H1 (cell line): Measurements from ENCODE around the gene KLHL41. TPM values are rescaled to one million over a fixed set of nuclear protein-coding genes. Genes with fewer than 3 reads are reported as not detected.

ENCODE experiments used
- CTCF ChIA-PET: fragments of 300-600 bp; sonication (Branson Sonifier 250); formaldehyde crosslinking; loops from one replicate; lab custom pipeline; 2021; ENCODE audit not compliant: partially characterized antibody; lab: Charles Lee
- POLR2A ChIA-PET: fragments of 300-600 bp; sonication (Branson Sonifier 250); formaldehyde crosslinking; loops from one replicate; lab custom pipeline; 2021; ENCODE audit warnings: inconsistent platforms; ENCODE audit not compliant: partially characterized antibody; lab: Charles Lee
- DNase-seq, 2 experiments: peaks; one replicate each; pipeline versions ENCODE4 v3.0.0 to v3.0.0-alpha.2; 2010 to 2022; ENCODE audit warnings: low spot score in 2 of 2, low read depth in 1 of 2, mixed read lengths in 1 of 2
- FAIRE-seq: peaks from 2 replicates; lab custom pipeline; 2011; peaks lifted over from hg19 to GRCh38; lab: Jason Lieb, UNC
- H2AFZ ChIP-seq: 2 replicates; pipeline ENCODE4 v1.8.1; 2012; ENCODE audit warnings: low read length, inconsistent platforms
- H2AK5ac ChIP-seq: 2 replicates; pipeline ENCODE4 v1.6.1; 2013; ENCODE audit warnings: low read depth, low read length
- H2BK120ac ChIP-seq: replicated peaks from 2 replicates; pipeline ENCODE3; 2013; ENCODE audit warnings: low read depth, low read length, inconsistent platforms
- H2BK12ac ChIP-seq: 2 replicates; pipeline ENCODE4 v1.6.1; 2013; ENCODE audit warnings: low read depth, low read length
- H2BK15ac ChIP-seq: 2 replicates; pipeline ENCODE4 v1.6.1; 2013; ENCODE audit warnings: low read length
- H2BK20ac ChIP-seq: 2 replicates; pipeline ENCODE4 v1.6.1; 2013; ENCODE audit warnings: low read length
- H2BK5ac ChIP-seq: 2 replicates; pipeline ENCODE4 v1.6.1; 2013; ENCODE audit warnings: low read depth, low read length
- H3K14ac ChIP-seq: 2 replicates; pipeline ENCODE4 v1.6.1; 2013; ENCODE audit warnings: inconsistent platforms; ENCODE audit not compliant: insufficient read length
- H3K18ac ChIP-seq: 2 replicates; pipeline ENCODE4 v1.6.1; 2013; ENCODE audit warnings: low read length; ENCODE audit errors: extremely low read depth
- H3K23ac ChIP-seq: 2 replicates; pipeline ENCODE4 v1.6.1; 2013; ENCODE audit warnings: inconsistent platforms; ENCODE audit not compliant: insufficient read length
- H3K23me2 ChIP-seq: 2 replicates; pipeline ENCODE4 v1.6.1; 2013; ENCODE audit warnings: low read depth, low read length
- H3K27ac ChIP-seq: 2 replicates; pipeline ENCODE4 v1.6.1; 2011; ENCODE audit warnings: low read depth, low read length, inconsistent platforms
- H3K27me3 ChIP-seq, 4 experiments: replicated peaks in 1 of 4; 1 replicate in 1 of 4; 2 replicates in 3 of 4; pipeline versions ENCODE4 v1.6.1 to v1.8.1; 2011 to 2013; ENCODE audit warnings: low read length in 3 of 4, mild to moderate bottlenecking in 3 of 4, inconsistent platforms in 2 of 4, mixed read lengths in 2 of 4, moderate library complexity in 1 of 4; ENCODE audit not compliant: control insufficient read depth in 3 of 4, insufficient read depth in 3 of 4; ENCODE audit errors: extremely low read depth in 1 of 4
- H3K36me3 ChIP-seq, 4 experiments: 2 replicates each; pipeline versions ENCODE4 v1.6.1 to v1.8.1; 2011 to 2013; ENCODE audit warnings: mild to moderate bottlenecking in 4 of 4, low read length in 3 of 4, moderate library complexity in 2 of 4, control low read depth in 1 of 4, inconsistent platforms in 1 of 4; ENCODE audit not compliant: insufficient read depth in 4 of 4, control insufficient read depth in 2 of 4
- H3K4ac ChIP-seq: replicated peaks from 2 replicates; pipeline ENCODE3; 2013; ENCODE audit warnings: low read length, low read depth, mixed read lengths, inconsistent platforms; ENCODE audit not compliant: insufficient read length
- H3K4me1 ChIP-seq, 4 experiments: replicated peaks in 1 of 4; 1 replicate in 1 of 4; 2 replicates in 3 of 4; pipeline versions ENCODE4 v1.6.1 to v1.8.1; 2011 to 2013; ENCODE audit warnings: low read length in 3 of 4, inconsistent platforms in 2 of 4, mixed read lengths in 1 of 4; ENCODE audit not compliant: insufficient read depth in 4 of 4, control insufficient read depth in 3 of 4
- H3K4me2 ChIP-seq, 2 experiments: 2 replicates each; pipeline versions ENCODE4 v1.6.1 to v1.8.1; 2011 to 2013; ENCODE audit warnings: low read depth in 2 of 2, low read length in 2 of 2, control low read depth in 1 of 2, inconsistent platforms in 1 of 2, mild to moderate bottlenecking in 1 of 2; ENCODE audit not compliant: insufficient read depth in 1 of 2
- H3K4me3 ChIP-seq, 4 experiments: fragments of 200-600, 300-600 bp in 1 of 4; sonication (generic), shearing (Covaris generic), sonication (Bioruptor Twin) in 1 of 4; 2 replicates each; pipeline versions ENCODE4 v1.5.1 to v1.8.1; 2011 to 2016; ENCODE audit warnings: low read length in 4 of 4, low read depth in 3 of 4, control low read depth in 2 of 4, inconsistent platforms in 2 of 4, mild to moderate bottlenecking in 2 of 4, mixed read lengths in 1 of 4, moderate library complexity in 1 of 4; ENCODE audit not compliant: insufficient read depth in 2 of 4; ENCODE audit errors: extremely low read depth in 1 of 4
- H3K56ac ChIP-seq: replicated peaks from 2 replicates; pipeline ENCODE3; 2013; ENCODE audit warnings: low read depth, mild to moderate bottlenecking, mixed read lengths, low read length, inconsistent platforms; ENCODE audit not compliant: insufficient read length
- H3K79me1 ChIP-seq: 2 replicates; pipeline ENCODE4 v1.6.1; 2013; ENCODE audit warnings: low read depth, low read length, control low read depth
- H3K79me2 ChIP-seq, 2 experiments: 2 replicates each; pipeline versions ENCODE4 v1.6.1 to v1.8.1; 2012 to 2013; ENCODE audit warnings: low read length in 2 of 2, mild to moderate bottlenecking in 2 of 2, inconsistent platforms in 1 of 2; ENCODE audit not compliant: insufficient read depth in 2 of 2, control insufficient read depth in 1 of 2
- H3K9ac ChIP-seq, 4 experiments: replicated peaks in 1 of 4; 1 replicate in 1 of 4; 2 replicates in 3 of 4; pipeline versions ENCODE4 v1.6.1 to v1.8.1; 2011 to 2013; ENCODE audit warnings: low read depth in 3 of 4, low read length in 3 of 4, control low read depth in 2 of 4, mild to moderate bottlenecking in 2 of 4, moderate library complexity in 2 of 4, inconsistent platforms in 1 of 4; ENCODE audit errors: extremely low read depth in 1 of 4
- H3K9me3 ChIP-seq, 2 experiments: 2 replicates each; pipeline versions ENCODE4 v1.6.1 to v1.8.1; 2012 to 2013; ENCODE audit warnings: mild to moderate bottlenecking in 2 of 2, moderate library complexity in 2 of 2, control low read depth in 1 of 2, inconsistent platforms in 1 of 2, low read depth in 1 of 2, low read length in 1 of 2, mixed read lengths in 1 of 2; ENCODE audit not compliant: insufficient read depth in 2 of 2
- H4K20me1 ChIP-seq, 2 experiments: replicated peaks in 1 of 2; 2 replicates each; pipeline versions ENCODE3 to v1.8.1; 2011 to 2013; ENCODE audit warnings: inconsistent platforms in 2 of 2, low read length in 2 of 2, mild to moderate bottlenecking in 1 of 2; ENCODE audit not compliant: insufficient read depth in 2 of 2, control insufficient read depth in 1 of 2
- H4K5ac ChIP-seq: 2 replicates; pipeline ENCODE4 v1.6.1; 2013; ENCODE audit warnings: low read length, low read depth, mixed read lengths, inconsistent platforms; ENCODE audit not compliant: insufficient read length
- H4K8ac ChIP-seq: 2 replicates; pipeline ENCODE4 v1.8.0; 2013; ENCODE audit warnings: mild to moderate bottlenecking, moderate library complexity, low read length, inconsistent platforms; ENCODE audit not compliant: insufficient read depth; ENCODE audit errors: extremely low read depth
- H4K91ac ChIP-seq: replicated peaks from 2 replicates; pipeline ENCODE3; 2013; ENCODE audit warnings: low read length, mixed read lengths, inconsistent platforms; ENCODE audit not compliant: insufficient read length
- CEBPB ChIP-seq: IDR thresholded peaks from 2 replicates; pipeline ENCODE4 v1.6.1; 2012; ENCODE audit warnings: low read depth, low read length
- E2F6 ChIP-seq: IDR thresholded peaks from 2 replicates; pipeline ENCODE4 v1.6.1; 2012; ENCODE audit warnings: inconsistent platforms
- EP300 ChIP-seq, 2 experiments: IDR thresholded peaks; 1 replicate in 1 of 2; 2 replicates in 1 of 2; pipeline ENCODE4 v1.6.1; 2011 to 2012; ENCODE audit warnings: low read depth in 2 of 2, low read length in 2 of 2, mild to moderate bottlenecking in 2 of 2, borderline replicate concordance in 1 of 2, inconsistent platforms in 1 of 2, moderate library complexity in 1 of 2
- GTF2F1 ChIP-seq: IDR thresholded peaks from 2 replicates; pipeline ENCODE4 v1.6.1; 2012; ENCODE audit warnings: low read depth, low read length, improper control_type of control experiment, borderline replicate concordance
- KDM1A ChIP-seq: fragments of 200-600, 300-600 bp; sonication (generic); IDR thresholded peaks from 2 replicates; pipeline ENCODE4 v1.7.1; 2016; ENCODE audit warnings: mild to moderate bottlenecking, low read length, borderline replicate concordance
- NANOG ChIP-seq: IDR thresholded peaks from 2 replicates; pipeline ENCODE4 v1.6.1; 2011; ENCODE audit warnings: low read length, low read depth, mild to moderate bottlenecking, inconsistent platforms; ENCODE audit not compliant: insufficient read depth, poor library complexity, severe bottlenecking
- PHF8 ChIP-seq: fragments of 200-600 bp; sonication (generic); conservative IDR thresholded peaks from 2 replicates; pipeline ENCODE4 v1.7.1; 2012; ENCODE audit warnings: low read depth, mild to moderate bottlenecking, inconsistent platforms, low read length, moderate library complexity
- POLR2A ChIP-seq, 2 experiments: IDR thresholded peaks; 1 replicate in 1 of 2; 2 replicates in 1 of 2; pipeline ENCODE4 v1.6.1; 2011; ENCODE audit warnings: low read depth in 2 of 2, low read length in 2 of 2, mild to moderate bottlenecking in 2 of 2; ENCODE audit errors: control extremely low read depth in 1 of 2
- RFX5 ChIP-seq: IDR thresholded peaks from 2 replicates; pipeline ENCODE4 v1.6.1; 2011; ENCODE audit warnings: low read depth, low read length, improper control_type of control experiment, borderline replicate concordance
- TAF7 ChIP-seq: optimal IDR thresholded peaks from 2 replicates; pipeline ENCODE3; 2011; ENCODE audit warnings: low read depth, mild to moderate bottlenecking, inconsistent platforms, low read length, moderate library complexity, borderline replicate concordance
- TBP ChIP-seq: IDR thresholded peaks from 2 replicates; pipeline ENCODE4 v1.6.1; 2011; ENCODE audit warnings: low read depth, low read length, improper control_type of control experiment
- WGBS, 2 experiments: shearing (Covaris generic) in 1 of 2; methylation state at CpG; one replicate each; pipeline versions ENCODE4 v1.1.6 to v1.1.7; 2013 to 2015; ENCODE audit warnings: low lambda C conversion rate in 2 of 2, mixed read lengths in 2 of 2, inconsistent platforms in 1 of 2, low coverage in 1 of 2, missing lambda C conversion rate in 1 of 2; ENCODE audit not compliant: insufficient replicate concordance in 2 of 2, insufficient coverage in 1 of 2, insufficient read length in 1 of 2; ENCODE audit errors: extremely low coverage in 1 of 2, missing lambda C conversion rate in 1 of 2; 5-methylcytosine and 5-hydroxymethylcytosine counted together
- polyA plus RNA-seq, 7 experiments: library from polyadenylated mRNA; depleted of rRNA in 3 of 7; stranded (reverse) in 5 of 7; unstranded in 2 of 7; fragments of >200 nt in 5 of 7; fragments of 200-250 nt in 2 of 7; gene quantifications; 1 replicate in 5 of 7; 2 replicates in 1 of 7; 4 replicates in 1 of 7; pipeline versions ENCODE4 v1.2.1 to v1.2.3, GENCODE V29; 2011 to 2013; ENCODE audit warnings: missing spikeins in 2 of 7, mixed read lengths in 2 of 7
- total RNA-seq: library from RNA; stranded (reverse); fragmentation: NEBNext Ultra II Directional; extraction: Animal tissue kit (Norgen Biotek cat#: 25700); gene quantifications from 2 replicates; pipeline ENCODE4 v1.2.1, GENCODE V29; 2021
- TF ChIP-seq, protein P1 (sequence below): IDR thresholded peaks from 2 replicates; pipeline ENCODE4 v1.6.1; 2012; ENCODE audit warnings: low read length, inconsistent platforms

The KLHL41 gene
- total and polyA plus RNA-seq, 2 of the 8 experiments (the other 6 are each of a cell fraction or from before 2014, with no cell fraction given), result not detected

- Histone ChIP-seq H3K9ac (no peak overlapping the region), H3K27me3 (no peaks in the 10 kb centered on the region), H4K8ac (no peak overlapping the region), H2BK5ac (no peak overlapping the region), H3K18ac (no peak overlapping the region), H3K4me3 (no peak overlapping the region), H3K79me2 (no peaks in the 10 kb centered on the region), H3K4ac (no peak overlapping the region), H4K20me1 (no peaks in the 10 kb centered on the region), H2BK120ac (no peak overlapping the region), H3K79me1 (no peaks in the 10 kb centered on the region), H3K14ac (no peak overlapping the region), H3K23me2 (no peaks in the 10 kb centered on the region), H2BK15ac (no peak overlapping the region), H2BK20ac (no peak overlapping the region), H3K56ac (no peak overlapping the region), H3K4me2 (no peak overlapping the region), H3K27ac (no peak overlapping the region), H3K36me3 (no peaks in the 10 kb centered on the region), H4K91ac (no peak overlapping the region), H3K23ac (no peak overlapping the region), H3K4me1 (peaks cover 0 to 2% (median 0%) of the 10 kb centered on the region in 4 experiments; a peak in 2 of 7 replicates), H4K5ac (no peak overlapping the region), H2AK5ac (no peak overlapping the region), H3K9me3 (no peaks in the 10 kb centered on the region), H2BK12ac (no peak overlapping the region), H2AFZ (no peak overlapping the region)
- FAIRE-seq (no peak), DNase-seq (no peak)
- 88% methylated on average over 1 of the region's 1 CpG; no CpG with 5 or more reads in 1 of the 2 experiments for WGBS, 2 experiments
- ChIA-PET CTCF (no interaction called here), POLR2A (no interaction called here)
- no peak for TF ChIP-seq POLR2A (IDR thresholded peaks at IDR 0.05; ENCODE audit: control extremely low read depth in 1 of 2, low read depth in 2 of 2, low read length in 2 of 2)
- TF ChIP-seq TAF7, result no peak
- TF ChIP-seq RFX5, result no peak
- TF ChIP-seq PHF8, result no peak
- TF ChIP-seq EP300 (IDR thresholded peaks at IDR 0.05; ENCODE audit: borderline replicate concordance in 1 of 2, low read depth in 2 of 2, low read length in 2 of 2), result no peak
- no peak for TF ChIP-seq NANOG
- no peak for TF ChIP-seq CEBPB
- TF ChIP-seq, protein P1, sequence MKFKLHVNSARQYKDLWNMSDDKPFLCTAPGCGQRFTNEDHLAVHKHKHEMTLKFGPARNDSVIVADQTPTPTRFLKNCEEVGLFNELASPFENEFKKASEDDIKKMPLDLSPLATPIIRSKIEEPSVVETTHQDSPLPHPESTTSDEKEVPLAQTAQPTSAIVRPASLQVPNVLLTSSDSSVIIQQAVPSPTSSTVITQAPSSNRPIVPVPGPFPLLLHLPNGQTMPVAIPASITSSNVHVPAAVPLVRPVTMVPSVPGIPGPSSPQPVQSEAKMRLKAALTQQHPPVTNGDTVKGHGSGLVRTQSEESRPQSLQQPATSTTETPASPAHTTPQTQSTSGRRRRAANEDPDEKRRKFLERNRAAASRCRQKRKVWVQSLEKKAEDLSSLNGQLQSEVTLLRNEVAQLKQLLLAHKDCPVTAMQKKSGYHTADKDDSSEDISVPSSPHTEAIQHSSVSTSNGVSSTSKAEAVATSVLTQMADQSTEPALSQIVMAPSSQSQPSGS, result no peak
- TF ChIP-seq GTF2F1, result no peak
- no peak for TF ChIP-seq KDM1A
- no peak for TF ChIP-seq E2F6
- no peak for TF ChIP-seq TBP
Observed at GRCh38 chr2:169511818-169512217, 2.3 kb downstream of the KLHL41 start.
